ENCODE data around the gene THEM4.
A peak's percentile ranks its signal among the peaks of the same experiment; 100 is the strongest.

THEM4 gene

GRCh38 chr1:151909167-151910149 is at the start of gene THEM4:
TSS of gene THEM4 (minus strand) at chr1:151909511. CDS start at chr1:151909458, 53 bp downstream.
- peak; percentile 99 for DNase-seq

- DNase-seq = no peak
Measured at GRCh38 chr1:151958959-151959358, 49.6 kb upstream of the THEM4 start.

GRCh38 chr1:151956957-151957497 is 47.7 kb upstream of the THEM4 start:
- DNase-seq = no peak

- DNase-seq = no peak
Measured at GRCh38 chr1:151953409-151954094, 44.2 kb upstream of the THEM4 start.

GRCh38 chr1:151952811-151953210 is 43.5 kb upstream of the THEM4 start:
- DNase-seq = no peak

GRCh38 chr1:151949371-151950193 is 40.3 kb upstream of the THEM4 start:
- no peak for DNase-seq

GRCh38 chr1:151948506-151948905 is 39.2 kb upstream of the THEM4 start:
- DNase-seq = no peak

GRCh38 chr1:151947140-151947539 is 37.8 kb upstream of the THEM4 start:
- DNase-seq = no peak

- peak; percentile 83 for DNase-seq
Measured at GRCh38 chr1:151945725-151946722, 36.7 kb upstream of the THEM4 start.

GRCh38 chr1:151944857-151945575 is 35.7 kb upstream of the THEM4 start:
- DNase-seq = no peak

- no peak for DNase-seq
Measured at GRCh38 chr1:151944126-151944856, 35.0 kb upstream of the THEM4 start.

- DNase-seq = no peak
Measured at GRCh38 chr1:151943591-151943990, 34.3 kb upstream of the THEM4 start.

GRCh38 chr1:151942882-151943281 is 33.6 kb upstream of the THEM4 start:
- no peak for DNase-seq

- DNase-seq = no peak
Measured at GRCh38 chr1:151940541-151940940, 31.2 kb upstream of the THEM4 start.

GRCh38 chr1:151939779-151940178 is 30.5 kb upstream of the THEM4 start:
- no peak for DNase-seq

GRCh38 chr1:151939141-151939540 is 29.8 kb upstream of the THEM4 start:
- DNase-seq = no peak

GRCh38 chr1:151936653-151937052 is 27.3 kb upstream of the THEM4 start:
- no peak for DNase-seq

GRCh38 chr1:151935894-151936602 is 26.7 kb upstream of the THEM4 start:
- no peak for DNase-seq

- DNase-seq = no peak
Measured at GRCh38 chr1:151935154-151935553, 25.8 kb upstream of the THEM4 start.
